ENCODE measurements around the gene COPG1.

The COPG1 gene

GRCh38 chr3:129311054-129311902, 61.9 kb downstream of the COPG1 start:
- TF ChIP-seq EZH2 (IDR thresholded peaks at IDR 0.05; ENCODE audit: borderline replicate concordance, low read depth, low read length, severe bottlenecking): no peak
- TF ChIP-seq, protein P1, sequence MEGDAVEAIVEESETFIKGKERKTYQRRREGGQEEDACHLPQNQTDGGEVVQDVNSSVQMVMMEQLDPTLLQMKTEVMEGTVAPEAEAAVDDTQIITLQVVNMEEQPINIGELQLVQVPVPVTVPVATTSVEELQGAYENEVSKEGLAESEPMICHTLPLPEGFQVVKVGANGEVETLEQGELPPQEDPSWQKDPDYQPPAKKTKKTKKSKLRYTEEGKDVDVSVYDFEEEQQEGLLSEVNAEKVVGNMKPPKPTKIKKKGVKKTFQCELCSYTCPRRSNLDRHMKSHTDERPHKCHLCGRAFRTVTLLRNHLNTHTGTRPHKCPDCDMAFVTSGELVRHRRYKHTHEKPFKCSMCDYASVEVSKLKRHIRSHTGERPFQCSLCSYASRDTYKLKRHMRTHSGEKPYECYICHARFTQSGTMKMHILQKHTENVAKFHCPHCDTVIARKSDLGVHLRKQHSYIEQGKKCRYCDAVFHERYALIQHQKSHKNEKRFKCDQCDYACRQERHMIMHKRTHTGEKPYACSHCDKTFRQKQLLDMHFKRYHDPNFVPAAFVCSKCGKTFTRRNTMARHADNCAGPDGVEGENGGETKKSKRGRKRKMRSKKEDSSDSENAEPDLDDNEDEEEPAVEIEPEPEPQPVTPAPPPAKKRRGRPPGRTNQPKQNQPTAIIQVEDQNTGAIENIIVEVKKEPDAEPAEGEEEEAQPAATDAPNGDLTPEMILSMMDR (IDR thresholded peaks at IDR 0.05; ENCODE audit: borderline replicate concordance, extremely low read depth, low read length, poor library complexity, severe bottlenecking): no peak
- DNase-seq (no peak), ATAC-seq (ENCODE audit: insufficient read depth, low read depth) (no peak)
- Histone ChIP-seq H3K79me2 (ENCODE audit: insufficient read depth, low read length) (peaks cover 21% of the 10 kb centered on the region), H3K4me2 (ENCODE audit: insufficient read depth, low read length) (no peak overlapping the region), H3K4me3 (ENCODE audit: low read depth in 1 of 2, low read length in 2 of 2) (no peak overlapping the region), H3K4me1 (ENCODE audit: insufficient read depth, low read length) (peaks cover 18% of the 10 kb centered on the region), H3K9me3 (ENCODE audit: insufficient read depth, low read length, severe bottlenecking) (no peaks in the 10 kb centered on the region), H4K20me1 (ENCODE audit: insufficient read depth, low read length) (peaks cover 27% of the 10 kb centered on the region), H3K27me3 (ENCODE audit: insufficient read depth, low read length, poor library complexity) (no peaks in the 10 kb centered on the region), H2AFZ (ENCODE audit: low read depth, low read length) (no peak overlapping the region), H3K27ac (ENCODE audit: low read length) (no peak overlapping the region), H3K36me3 (ENCODE audit: insufficient read depth, low read length) (peaks cover 22% of the 10 kb centered on the region), H3K9ac (ENCODE audit: low read depth, low read length) (no peak overlapping the region)

DNA sequence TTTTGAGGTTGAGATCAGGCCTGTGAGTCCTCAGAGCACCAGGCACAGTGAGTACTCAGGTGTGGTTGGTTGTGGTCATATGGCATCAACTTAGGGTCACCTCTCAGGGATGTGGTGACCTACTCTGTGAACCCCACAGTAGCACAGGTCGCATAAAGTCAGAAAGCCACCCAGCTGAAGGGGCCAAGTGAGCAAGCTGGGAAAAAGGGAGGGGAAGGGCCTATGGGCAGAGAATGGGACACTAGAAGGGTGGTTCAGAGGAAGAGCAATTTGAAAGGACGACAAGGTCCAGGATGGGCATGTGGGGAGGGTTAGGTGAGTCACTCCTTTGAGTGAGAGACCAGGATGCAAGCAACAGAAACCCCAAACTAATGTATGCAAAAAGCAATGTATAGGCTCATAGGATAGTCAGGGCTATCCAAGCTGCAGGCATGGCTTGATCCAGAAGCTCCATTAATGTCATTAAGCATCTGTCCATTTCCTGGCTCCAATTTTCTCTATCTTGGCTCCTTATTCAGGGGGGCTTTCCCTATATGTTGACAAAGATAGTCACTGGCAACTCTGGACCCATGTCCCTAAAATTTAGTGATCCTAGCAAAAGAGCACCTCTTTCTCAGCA, 62.7 kb downstream of the COPG1 start:
- H3K4me1 ChIP-seq (ENCODE audit: insufficient read depth, low read length): peaks cover 23% of the 10 kb centered on the region
- ATAC-seq (ENCODE audit: insufficient read depth, low read depth): no peak

DNA sequence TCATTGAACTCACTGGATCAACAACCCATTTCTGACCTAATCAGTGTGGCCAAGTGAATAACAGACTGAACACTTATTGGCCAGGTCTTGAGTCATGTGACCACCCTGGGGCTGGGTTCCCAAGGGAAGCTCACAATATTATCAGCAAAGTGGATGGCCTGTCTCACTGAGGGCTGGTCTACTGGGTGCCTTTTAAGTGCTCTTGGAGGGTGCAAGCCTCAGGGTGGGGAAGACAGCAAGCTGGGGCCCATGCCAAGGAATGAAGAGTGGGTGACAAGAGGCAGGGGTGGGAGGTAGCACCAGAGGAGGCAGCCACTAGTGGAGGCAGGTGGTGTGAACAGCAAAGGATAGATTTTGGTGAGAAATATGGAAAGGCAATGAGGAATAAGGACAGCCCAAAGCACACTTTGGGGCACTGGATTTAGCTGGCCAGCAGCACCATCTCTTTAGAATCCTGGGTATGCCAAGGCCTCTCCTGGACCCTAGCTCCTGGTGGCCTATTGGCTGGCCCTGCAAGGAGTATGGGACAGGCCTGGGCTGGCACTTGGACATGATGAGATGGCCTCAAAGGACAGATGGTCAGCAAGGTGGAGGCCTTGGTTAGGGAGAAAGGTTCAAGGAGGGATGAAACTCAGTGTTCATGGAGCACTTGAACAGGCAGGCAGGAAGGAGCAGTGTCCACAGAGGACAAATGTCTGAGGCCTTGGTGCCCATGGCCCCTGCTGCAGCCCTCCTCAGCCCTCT, 63.4 kb downstream of the COPG1 start:
- H2AFZ ChIP-seq (ENCODE audit: low read depth, low read length): no peak overlapping the region
- peak overlapping the region; percentile 93 for H3K4me2 ChIP-seq (ENCODE audit: insufficient read depth, low read length)
- H3K4me1 ChIP-seq (ENCODE audit: insufficient read depth, low read length): peaks cover 30% of the 10 kb centered on the region
- H3K36me3 ChIP-seq (ENCODE audit: insufficient read depth, low read length): peaks cover 16% of the 10 kb centered on the region; the same call in 1 of the 2 replicates
- H3K4me3 ChIP-seq (ENCODE audit: low read depth in 1 of 2, low read length in 2 of 2): peak overlapping the region in 1 of 2 experiments; percentile 96; a peak in 1 of 4 replicates
- TF ChIP-seq EZH2 (IDR thresholded peaks at IDR 0.05; ENCODE audit: borderline replicate concordance, low read depth, low read length, severe bottlenecking): no peak
- TF ChIP-seq, protein P1 (IDR thresholded peaks at IDR 0.05; ENCODE audit: borderline replicate concordance, extremely low read depth, low read length, poor library complexity, severe bottlenecking): no peak
- peak; percentile 8; the same call in 2 of the 3 replicates for ATAC-seq (ENCODE audit: insufficient read depth, low read depth)
- no peak overlapping the region for H3K9ac ChIP-seq (ENCODE audit: low read depth, low read length)
- DNase-seq: peak; percentile 30
- H3K79me2 ChIP-seq (ENCODE audit: insufficient read depth, low read length): peaks cover 21% of the 10 kb centered on the region
- H3K27me3 ChIP-seq (ENCODE audit: insufficient read depth, low read length, poor library complexity): no peaks in the 10 kb centered on the region
- no peak overlapping the region for H3K27ac ChIP-seq (ENCODE audit: low read length)
- H4K20me1 ChIP-seq (ENCODE audit: insufficient read depth, low read length): peaks cover 27% of the 10 kb centered on the region
- no peaks in the 10 kb centered on the region for H3K9me3 ChIP-seq (ENCODE audit: insufficient read depth, low read length, severe bottlenecking)

More for the DNA sequence above, 62.7 kb downstream of the COPG1 start:
- TF ChIP-seq EZH2 (IDR thresholded peaks at IDR 0.05; ENCODE audit: borderline replicate concordance, low read depth, low read length, severe bottlenecking): no peak
- TF ChIP-seq, protein P1 (IDR thresholded peaks at IDR 0.05; ENCODE audit: borderline replicate concordance, extremely low read depth, low read length, poor library complexity, severe bottlenecking): no peak
- peaks cover 21% of the 10 kb centered on the region for H3K79me2 ChIP-seq (ENCODE audit: insufficient read depth, low read length)
- no peak overlapping the region for H3K4me3 ChIP-seq (ENCODE audit: low read depth in 1 of 2, low read length in 2 of 2)
- H3K36me3 ChIP-seq (ENCODE audit: insufficient read depth, low read length): peaks cover 16% of the 10 kb centered on the region
- H3K27me3 ChIP-seq (ENCODE audit: insufficient read depth, low read length, poor library complexity): no peaks in the 10 kb centered on the region
- no peak overlapping the region for H3K27ac ChIP-seq (ENCODE audit: low read length)
- H4K20me1 ChIP-seq (ENCODE audit: insufficient read depth, low read length): peaks cover 27% of the 10 kb centered on the region
- no peak overlapping the region for H3K9ac ChIP-seq (ENCODE audit: low read depth, low read length)
- DNase-seq: no peak
- no peaks in the 10 kb centered on the region for H3K9me3 ChIP-seq (ENCODE audit: insufficient read depth, low read length, severe bottlenecking)
- H2AFZ ChIP-seq (ENCODE audit: low read depth, low read length): no peak overlapping the region
- no peak overlapping the region for H3K4me2 ChIP-seq (ENCODE audit: insufficient read depth, low read length)

All from DND-41 (cell line).